Activated CD8-positive, alpha-beta T cell treated with anti-CD3 and anti-CD28 coated beads for 36 hours (primary cell): ENCODE results near the gene GLB1L2. TPM values are rescaled to one million over a fixed set of nuclear protein-coding genes. Genes with fewer than 3 reads are reported as not detected.

ENCODE experiments used
- ATAC-seq: fragments of 200-7000 bp; cut with Tn5 transposase; one replicate; pipeline ENCODE4 v1.10.0; 2021; ENCODE audit warnings: mild to moderate bottlenecking, moderate library complexity
- CTCF ChIA-PET: fragments of 350-600 bp; sonication (Branson Sonifier 250); formaldehyde crosslinking; loops from one replicate; lab custom pipeline; 2021; ENCODE audit warnings: antibody characterized with exemption; lab: Charles Lee
- POLR2A ChIA-PET: fragments of 350-600 bp; sonication (Branson Sonifier 250); formaldehyde crosslinking; loops from one replicate; lab custom pipeline; 2021; ENCODE audit warnings: antibody characterized with exemption; lab: Charles Lee
- DNase-seq: peaks from one replicate; pipeline ENCODE4 v3.0.0-alpha.2; 2020
- H3K27ac Mint-ChIP-seq: one replicate; pipeline ENCODE4 v1.8.0; 2021; ENCODE audit warnings: mild to moderate bottlenecking, mixed read lengths
- H3K27me3 Mint-ChIP-seq: one replicate; pipeline ENCODE4 v1.8.0; 2021; ENCODE audit warnings: mixed read lengths
- H3K36me3 Mint-ChIP-seq: one replicate; pipeline ENCODE4 v1.8.0; 2021; ENCODE audit warnings: low read depth, mixed read lengths
- H3K4me1 Mint-ChIP-seq: one replicate; pipeline ENCODE4 v1.8.0; 2021; ENCODE audit warnings: low read depth, mixed read lengths
- H3K4me3 Mint-ChIP-seq: one replicate; pipeline ENCODE4 v1.8.0; 2021; ENCODE audit warnings: mild to moderate bottlenecking, moderate library complexity, mixed read lengths
- H3K9me3 Mint-ChIP-seq: one replicate; pipeline ENCODE4 v1.8.0; 2021; ENCODE audit warnings: mixed read lengths
- CTCF ChIP-seq: fragments of 200-600 bp; IDR thresholded peaks from one replicate; pipeline ENCODE4 v1.8.0; 2022; ENCODE audit warnings: antibody characterized with exemption, mild to moderate bottlenecking
- intact Hi-C: fragments of 100-400 bp; cut with micrococcal nuclease; formaldehyde crosslinking; loops from one replicate; pipeline ENCODE4 v1.10.0; 2022
- total RNA-seq, 2 experiments: library from RNA; stranded (reverse); gene quantifications; one replicate each; pipeline ENCODE4 v1.2.3, GENCODE V29; 2021

GLB1L2 gene
- total RNA-seq, 2 experiments from 2014 or later: 4.7 to 6.0 TPM

- Mint-ChIP-seq H3K4me1 (peaks cover 2% of the 10 kb centered on the region), H3K27ac (no peak overlapping the region), H3K9me3 (no peaks in the 10 kb centered on the region), H3K36me3 (no peaks in the 10 kb centered on the region), H3K27me3 (peaks cover 20% of the 10 kb centered on the region), H3K4me3 (no peak overlapping the region)
- CTCF ChIA-PET: no interaction called here
- DNase-seq: no peak
- ATAC-seq: no peak
- POLR2A ChIA-PET: no interaction called here
- intact Hi-C loops: no loop called here
- no peak for TF ChIP-seq CTCF
These were observed 71.1 kb downstream of the GLB1L2 start for GRCh38 chr11:134402910-134403309.

- Mint-ChIP-seq H3K27ac (no peak overlapping the region), H3K27me3 (peaks cover 28% of the 10 kb centered on the region), H3K9me3 (no peaks in the 10 kb centered on the region), H3K4me1 (peaks cover 2% of the 10 kb centered on the region), H3K36me3 (no peaks in the 10 kb centered on the region), H3K4me3 (no peak overlapping the region)
- TF ChIP-seq CTCF: no peak
- ChIA-PET POLR2A (no interaction called here), CTCF (no interaction called here)
- no peak for DNase-seq
- intact Hi-C loops: no loop called here
- ATAC-seq: no peak
These were observed 73.0 kb downstream of the GLB1L2 start for GRCh38 chr11:134404575-134405341.

GRCh38 chr11:134405436-134405835 is 73.6 kb downstream of the GLB1L2 start:
- TF ChIP-seq CTCF: no peak
- H3K36me3 Mint-ChIP-seq: no peaks in the 10 kb centered on the region
- peaks cover 2% of the 10 kb centered on the region for H3K4me1 Mint-ChIP-seq
- ChIA-PET CTCF (no interaction called here), POLR2A (no interaction called here)
- intact Hi-C loops: no loop called here
- H3K27ac Mint-ChIP-seq: no peak overlapping the region
- H3K27me3 Mint-ChIP-seq: peaks cover 31% of the 10 kb centered on the region
- no peaks in the 10 kb centered on the region for H3K9me3 Mint-ChIP-seq
- DNase-seq (no peak), ATAC-seq (no peak)
- no peak overlapping the region for H3K4me3 Mint-ChIP-seq

GRCh38 chr11:134405841-134406240 is 74.1 kb downstream of the GLB1L2 start:
- POLR2A ChIA-PET: no interaction called here
- DNase-seq (no peak), ATAC-seq (no peak)
- Mint-ChIP-seq H3K9me3 (no peaks in the 10 kb centered on the region), H3K4me1 (peaks cover 5% of the 10 kb centered on the region), H3K27me3 (peaks cover 35% of the 10 kb centered on the region), H3K36me3 (no peaks in the 10 kb centered on the region), H3K27ac (no peak overlapping the region), H3K4me3 (no peak overlapping the region)
- no peak for TF ChIP-seq CTCF
- intact Hi-C loops: no loop called here
- CTCF ChIA-PET: no interaction called here

- H3K27me3 Mint-ChIP-seq: peaks cover 41% of the 10 kb centered on the region
- peak; percentile 64 for ATAC-seq
- POLR2A ChIA-PET: no interaction called here
- no peak for TF ChIP-seq CTCF
- H3K4me1 Mint-ChIP-seq: peaks cover 7% of the 10 kb centered on the region
- CTCF ChIA-PET: no interaction called here
- no peak for DNase-seq
- intact Hi-C loops: no loop called here
- H3K27ac Mint-ChIP-seq: no peak overlapping the region
- H3K4me3 Mint-ChIP-seq: no peak overlapping the region
- H3K36me3 Mint-ChIP-seq: no peaks in the 10 kb centered on the region
- no peaks in the 10 kb centered on the region for H3K9me3 Mint-ChIP-seq
These were observed 74.7 kb downstream of the GLB1L2 start for GRCh38 chr11:134406264-134407185.
